Measurements from ENCODE around the gene BCL11B.

Gene BCL11B

GRCh38 chr14:99245564-99246511 is 26.2 kb downstream of the BCL11B start:
- TF ChIP-seq CTCF (IDR thresholded peaks at IDR 0.05; ENCODE audit: extremely low read depth, missing control alignments): no peak
- DNase-seq (ENCODE audit: low spot score): no peak

DNA sequence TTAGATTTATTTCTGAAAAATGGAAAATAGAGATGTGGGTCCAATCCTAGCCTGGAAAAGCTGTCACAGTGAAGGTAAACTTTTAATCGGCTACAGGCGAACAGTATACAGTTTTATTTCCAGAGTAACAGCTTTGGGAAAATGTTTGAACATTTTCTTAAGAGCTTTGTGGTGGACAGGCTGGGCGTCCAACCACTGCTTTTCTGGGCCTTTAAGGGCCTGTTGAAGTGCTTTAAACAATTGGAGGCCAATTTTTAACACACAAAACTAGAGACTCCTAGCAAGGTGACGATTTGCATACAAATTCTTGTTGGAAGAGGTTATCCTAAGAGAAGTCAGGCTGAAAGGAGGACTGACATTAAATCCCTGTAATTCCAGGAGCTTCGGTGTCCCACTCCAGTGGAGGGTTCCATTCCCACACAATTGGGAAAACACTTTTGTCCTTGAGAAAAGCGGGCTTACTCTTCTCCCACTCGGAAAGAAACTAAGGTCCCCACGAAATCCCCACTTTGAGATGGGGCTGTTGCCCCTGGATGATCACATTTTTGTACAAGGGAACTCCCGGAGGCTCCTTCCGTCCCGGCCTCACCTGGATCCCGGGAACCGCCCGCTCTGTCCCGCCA is 26.9 kb downstream of the BCL11B start:
- DNase-seq (ENCODE audit: low spot score): no peak
- TF ChIP-seq CTCF (IDR thresholded peaks at IDR 0.05; ENCODE audit: extremely low read depth, missing control alignments): no peak

- no peak for DNase-seq (ENCODE audit: low spot score)
- no peak for TF ChIP-seq CTCF (IDR thresholded peaks at IDR 0.05; ENCODE audit: extremely low read depth, missing control alignments)
These were observed 27.6 kb downstream of the BCL11B start for GRCh38 chr14:99244367-99244901.

- TF ChIP-seq CTCF (IDR thresholded peaks at IDR 0.05; ENCODE audit: extremely low read depth, missing control alignments): no peak
- no peak for DNase-seq (ENCODE audit: low spot score)
These were observed 28.9 kb downstream of the BCL11B start for GRCh38 chr14:99242816-99243721.

DNA sequence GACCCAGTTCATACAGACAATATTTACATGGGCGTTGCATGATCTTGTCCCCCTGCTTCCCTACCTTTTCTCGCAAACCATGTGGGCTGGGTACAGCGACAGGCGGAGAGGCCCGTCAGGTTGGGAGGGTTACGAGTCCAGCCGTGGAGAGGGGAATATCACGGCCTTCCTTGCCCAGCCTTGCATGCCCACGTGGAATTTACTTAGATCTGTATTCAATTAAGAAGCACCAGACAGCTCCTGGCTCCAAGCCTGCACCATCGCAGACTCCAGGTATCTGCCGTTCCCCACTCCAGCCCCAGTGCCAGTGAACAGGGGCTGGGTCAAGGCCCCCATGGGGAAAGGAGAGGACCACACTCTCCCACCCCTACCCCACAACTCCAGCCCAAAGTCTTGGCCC is 29.8 kb downstream of the BCL11B start:
- DNase-seq (ENCODE audit: low spot score): no peak
- TF ChIP-seq CTCF (IDR thresholded peaks at IDR 0.05; ENCODE audit: extremely low read depth, missing control alignments): no peak

DNA sequence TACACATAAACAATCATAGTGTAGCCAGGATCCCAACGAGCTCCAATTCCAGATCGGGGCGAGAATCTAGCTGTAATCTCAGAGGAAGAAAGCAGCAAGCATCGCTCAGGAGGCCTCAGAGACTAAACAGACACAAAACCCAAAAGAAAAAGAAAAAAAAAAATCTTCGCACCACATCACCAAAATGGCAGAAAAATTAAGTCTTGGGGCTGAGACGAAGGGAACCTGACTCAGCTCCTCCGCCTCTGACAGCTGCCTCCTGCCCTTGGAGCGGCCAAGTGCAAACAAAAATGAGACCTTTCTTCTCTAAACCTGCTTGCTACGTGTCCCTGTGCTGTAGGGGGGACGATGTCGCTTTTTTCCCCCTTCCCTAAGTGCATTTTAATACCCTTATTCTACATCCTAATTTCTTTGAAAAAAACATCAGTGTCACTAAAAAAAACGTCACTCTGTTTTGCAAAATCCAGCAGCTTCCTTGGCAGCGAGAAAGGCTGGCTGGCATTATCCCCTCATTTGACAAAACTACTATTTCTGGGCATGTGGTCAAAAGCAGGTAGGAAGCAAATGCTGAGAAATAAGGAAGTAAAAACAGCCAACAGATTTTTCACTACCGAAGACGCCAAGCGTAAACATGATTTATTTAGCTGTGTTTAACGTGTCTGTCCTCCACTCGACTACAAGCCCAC is 30.5 kb downstream of the BCL11B start:
- DNase-seq (ENCODE audit: low spot score): no peak
- no peak for TF ChIP-seq CTCF (IDR thresholded peaks at IDR 0.05; ENCODE audit: extremely low read depth, missing control alignments)

Measured in GM20000 (cell line).